ENCODE measurements around the gene SYVN1. TPM values are rescaled to one million over a fixed set of nuclear protein-coding genes. Genes with fewer than 3 reads are reported as not detected.
A peak's percentile ranks its signal among the peaks of the same experiment; 100 is the strongest.

The SYVN1 gene
- total RNA-seq, 1 experiment from 2014 or later: 68.5 TPM

- DNase-seq: no peak
- Mint-ChIP-seq H3K9me3 (ENCODE audit: low read depth, unreplicated experiment) (no peaks in the 10 kb centered on the region), H3K36me3 (ENCODE audit: insufficient read depth, unreplicated experiment) (peaks cover 10% of the 10 kb centered on the region), H3K27ac (ENCODE audit: unreplicated experiment) (no peak overlapping the region), H3K4me3 (ENCODE audit: low read depth, unreplicated experiment) (no peak overlapping the region), H3K4me1 (ENCODE audit: low read depth, unreplicated experiment) (peaks cover 5% of the 10 kb centered on the region), H3K27me3 (ENCODE audit: unreplicated experiment) (no peaks in the 10 kb centered on the region)
- no TSS peak for BruUV-seq (replicated peaks)
- TF ChIP-seq, protein P1, sequence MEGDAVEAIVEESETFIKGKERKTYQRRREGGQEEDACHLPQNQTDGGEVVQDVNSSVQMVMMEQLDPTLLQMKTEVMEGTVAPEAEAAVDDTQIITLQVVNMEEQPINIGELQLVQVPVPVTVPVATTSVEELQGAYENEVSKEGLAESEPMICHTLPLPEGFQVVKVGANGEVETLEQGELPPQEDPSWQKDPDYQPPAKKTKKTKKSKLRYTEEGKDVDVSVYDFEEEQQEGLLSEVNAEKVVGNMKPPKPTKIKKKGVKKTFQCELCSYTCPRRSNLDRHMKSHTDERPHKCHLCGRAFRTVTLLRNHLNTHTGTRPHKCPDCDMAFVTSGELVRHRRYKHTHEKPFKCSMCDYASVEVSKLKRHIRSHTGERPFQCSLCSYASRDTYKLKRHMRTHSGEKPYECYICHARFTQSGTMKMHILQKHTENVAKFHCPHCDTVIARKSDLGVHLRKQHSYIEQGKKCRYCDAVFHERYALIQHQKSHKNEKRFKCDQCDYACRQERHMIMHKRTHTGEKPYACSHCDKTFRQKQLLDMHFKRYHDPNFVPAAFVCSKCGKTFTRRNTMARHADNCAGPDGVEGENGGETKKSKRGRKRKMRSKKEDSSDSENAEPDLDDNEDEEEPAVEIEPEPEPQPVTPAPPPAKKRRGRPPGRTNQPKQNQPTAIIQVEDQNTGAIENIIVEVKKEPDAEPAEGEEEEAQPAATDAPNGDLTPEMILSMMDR (IDR thresholded peaks at IDR 0.05; ENCODE audit: unreplicated experiment): no peak
- CTCF ChIA-PET: interaction anchor here (1.7 kb wide), 1 partner anchor 8 kb away, joined by 8 read pairs; no protein-coding TSS in a partner anchor
- intact Hi-C loops (cut with micrococcal nuclease; ENCODE audit: unreplicated experiment): no loop called here
Observed at GRCh38 chr11:65102142-65103095, 31.9 kb downstream of the SYVN1 start.

DNA sequence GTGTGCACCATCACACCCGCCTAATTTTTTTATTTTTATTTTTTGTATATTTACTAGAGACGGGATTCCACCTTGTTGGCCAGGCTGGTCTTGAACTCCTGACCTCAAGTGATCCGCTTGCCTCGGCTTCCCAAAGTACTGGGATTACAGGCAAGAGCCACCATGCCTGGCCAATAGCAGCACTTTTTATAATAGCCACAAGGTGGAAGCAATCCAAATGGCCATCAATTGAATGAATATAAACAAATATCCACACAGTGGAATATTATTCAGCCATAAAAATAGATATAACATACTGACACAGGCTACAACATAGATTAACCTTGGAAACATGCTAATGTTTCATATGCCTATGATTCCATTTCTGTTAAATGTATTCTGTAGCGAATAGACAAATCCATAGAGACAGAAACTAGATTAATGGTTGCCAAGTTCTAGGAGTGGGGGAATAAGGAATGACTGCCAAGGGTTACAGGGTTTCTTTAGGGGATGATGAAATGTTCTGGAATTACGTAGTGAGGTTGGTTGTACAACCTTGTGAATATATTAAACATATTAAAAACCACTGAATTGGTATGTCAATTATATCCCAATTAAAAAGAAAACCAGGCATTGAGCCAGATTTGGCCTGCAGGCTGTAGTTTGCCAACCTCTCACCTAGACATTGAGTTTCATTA is 33.5 kb downstream of the SYVN1 start:
- CTCF ChIA-PET: interaction anchor here (1.7 kb wide), 1 partner anchor 10 kb away, joined by 8 read pairs; no protein-coding TSS in a partner anchor

GRCh38 chr11:65096926-65097325 is 37.4 kb downstream of the SYVN1 start:
- peak overlapping the region; percentile 70 for H3K4me3 Mint-ChIP-seq (ENCODE audit: low read depth, unreplicated experiment)
- TF ChIP-seq, protein P1 (IDR thresholded peaks at IDR 0.05; ENCODE audit: unreplicated experiment): no peak
- DNase-seq: no peak
- no peaks in the 10 kb centered on the region for H3K9me3 Mint-ChIP-seq (ENCODE audit: low read depth, unreplicated experiment)
- H3K4me1 Mint-ChIP-seq (ENCODE audit: low read depth, unreplicated experiment): peaks cover 5% of the 10 kb centered on the region
- CTCF ChIA-PET: interaction anchor here (1.2 kb wide), 1 partner anchor 31 kb away, joined by 3 read pairs; no protein-coding TSS in a partner anchor
- H3K27ac Mint-ChIP-seq (ENCODE audit: unreplicated experiment): no peak overlapping the region
- TSS peak; percentile 45 for BruUV-seq (replicated peaks)
- peaks cover 12% of the 10 kb centered on the region for H3K36me3 Mint-ChIP-seq (ENCODE audit: insufficient read depth, unreplicated experiment)
- intact Hi-C loops (cut with micrococcal nuclease; ENCODE audit: unreplicated experiment): no loop called here
- no peaks in the 10 kb centered on the region for H3K27me3 Mint-ChIP-seq (ENCODE audit: unreplicated experiment)

More for the DNA sequence above, 33.5 kb downstream of the SYVN1 start:
- Mint-ChIP-seq H3K4me1 (ENCODE audit: low read depth, unreplicated experiment) (peaks cover 5% of the 10 kb centered on the region), H3K9me3 (ENCODE audit: low read depth, unreplicated experiment) (no peaks in the 10 kb centered on the region), H3K27me3 (ENCODE audit: unreplicated experiment) (no peaks in the 10 kb centered on the region), H3K27ac (ENCODE audit: unreplicated experiment) (no peak overlapping the region), H3K4me3 (ENCODE audit: low read depth, unreplicated experiment) (no peak overlapping the region), H3K36me3 (ENCODE audit: insufficient read depth, unreplicated experiment) (peaks cover 19% of the 10 kb centered on the region)
- TF ChIP-seq, protein P1 (IDR thresholded peaks at IDR 0.05; ENCODE audit: unreplicated experiment): peak; percentile 40
- no peak for DNase-seq
- intact Hi-C loops (cut with micrococcal nuclease; ENCODE audit: unreplicated experiment): no loop called here
- no TSS peak for BruUV-seq (replicated peaks)

DNA sequence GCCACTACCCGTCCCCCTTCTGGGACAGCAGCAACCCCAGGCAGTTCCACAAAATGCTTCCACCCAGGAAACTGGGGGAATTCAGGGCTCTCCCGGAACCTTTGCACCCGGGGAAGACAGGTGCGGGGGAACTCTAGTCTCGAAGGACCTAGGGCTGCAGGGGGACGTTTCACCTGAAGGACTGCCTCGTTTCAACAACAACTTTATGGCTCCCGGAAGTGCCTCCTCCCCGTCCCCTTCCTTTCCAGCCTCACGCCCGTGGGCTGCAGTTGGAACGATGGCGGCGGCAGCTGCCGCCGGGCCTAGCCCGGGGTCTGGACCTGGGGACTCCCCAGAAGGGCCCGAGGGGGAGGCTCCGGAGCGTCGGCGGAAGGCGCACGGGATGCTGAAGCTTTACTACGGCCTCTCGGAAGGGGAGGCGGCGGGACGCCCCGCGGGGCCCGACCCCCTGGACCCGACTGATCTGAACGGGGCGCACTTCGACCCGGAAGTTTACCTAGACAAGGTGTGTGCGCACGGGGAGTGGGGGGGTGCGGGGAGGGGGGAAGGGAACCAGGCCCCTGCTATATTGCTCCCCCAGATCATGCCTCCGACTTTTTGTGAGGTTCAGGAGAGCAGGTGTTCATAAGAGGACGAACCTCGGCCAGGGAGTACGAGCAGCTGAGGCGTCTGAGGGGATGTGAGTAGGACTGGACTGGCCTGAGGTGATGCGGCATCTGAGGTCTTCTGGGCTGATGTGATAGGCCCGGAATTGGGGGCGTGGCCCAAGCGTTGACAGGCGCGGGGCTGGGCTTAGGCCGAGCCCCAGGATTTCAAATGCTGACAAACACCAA is 38.1 kb downstream of the SYVN1 start, which contains the start of gene VPS51:
Gene VPS51, plus strand, starts transcription at position 241 of the 833 bp plus-strand sequence. Its CDS starts 37 bp downstream, at position 278.
- H3K9me3 Mint-ChIP-seq (ENCODE audit: low read depth, unreplicated experiment): no peaks in the 10 kb centered on the region
- intact Hi-C loops (cut with micrococcal nuclease; ENCODE audit: unreplicated experiment): no loop called here
- H3K4me3 Mint-ChIP-seq (ENCODE audit: low read depth, unreplicated experiment): peak within 1 kb of the TSS; percentile 70
- H3K27me3 Mint-ChIP-seq (ENCODE audit: unreplicated experiment): no peaks in the 10 kb centered on the region
- H3K27ac Mint-ChIP-seq (ENCODE audit: unreplicated experiment): peak within 1 kb of the TSS; percentile 56
- no TSS peak for BruUV-seq (replicated peaks)
- TF ChIP-seq, protein P1 (IDR thresholded peaks at IDR 0.05; ENCODE audit: unreplicated experiment): no peak
- CTCF ChIA-PET: interaction anchor here (1.2 kb wide), 1 partner anchor 30 kb away, joined by 3 read pairs; no protein-coding TSS in a partner anchor
- peak; percentile 86 for DNase-seq
- peaks cover 12% of the 10 kb centered on the region for H3K36me3 Mint-ChIP-seq (ENCODE audit: insufficient read depth, unreplicated experiment)
- peaks cover 5% of the 10 kb centered on the region for H3K4me1 Mint-ChIP-seq (ENCODE audit: low read depth, unreplicated experiment)

Data from Calu3 (cell line).